GM19324 (cell line): ENCODE results near the gene SH3BGR.
A peak's percentile ranks its signal among the peaks of the same experiment; 100 is the strongest.
"Not testable (repeated sequence)": the region's sequence is repeated elsewhere in the genome, so short reads cannot be mapped to it uniquely, and the experiment has no call there.

Source experiments
- ATAC-seq: cut with Tn5 transposase; IDR thresholded peaks from one replicate; pipeline ENCODE4 v1.9.1; 2021; ENCODE audit warnings: mild to moderate bottlenecking, moderate library complexity; ENCODE audit not compliant: unreplicated experiment, low FRiP score

The SH3BGR gene

GRCh38 chr21:39451332-39452206 lies at the start of gene SH3BGR:
TSS of gene SH3BGR (plus strand) at chr21:39451970. CDS start at chr21:39452097, 127 bp downstream.
- no peak for ATAC-seq

DNA sequence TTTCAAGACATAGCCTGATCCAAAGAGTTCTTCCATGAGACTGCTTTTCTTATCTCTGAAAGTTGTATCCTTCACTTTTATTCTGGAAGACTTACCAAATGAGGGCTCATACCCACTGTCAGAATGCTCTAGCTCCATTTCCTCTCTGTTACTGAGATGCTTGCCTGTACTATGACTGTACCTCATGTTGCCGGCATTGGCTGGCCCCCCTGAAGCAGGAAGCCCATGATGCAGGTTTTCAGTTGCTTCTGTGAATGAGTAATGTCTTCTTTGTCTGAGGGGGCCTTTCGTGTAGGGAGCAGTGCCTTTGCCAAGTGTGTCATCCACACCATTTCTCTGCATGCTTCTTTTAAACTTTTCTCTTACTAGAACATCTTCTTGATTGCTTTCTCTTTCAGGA lies 45.7 kb upstream of the SH3BGR start:
- ATAC-seq, result no peak

DNA sequence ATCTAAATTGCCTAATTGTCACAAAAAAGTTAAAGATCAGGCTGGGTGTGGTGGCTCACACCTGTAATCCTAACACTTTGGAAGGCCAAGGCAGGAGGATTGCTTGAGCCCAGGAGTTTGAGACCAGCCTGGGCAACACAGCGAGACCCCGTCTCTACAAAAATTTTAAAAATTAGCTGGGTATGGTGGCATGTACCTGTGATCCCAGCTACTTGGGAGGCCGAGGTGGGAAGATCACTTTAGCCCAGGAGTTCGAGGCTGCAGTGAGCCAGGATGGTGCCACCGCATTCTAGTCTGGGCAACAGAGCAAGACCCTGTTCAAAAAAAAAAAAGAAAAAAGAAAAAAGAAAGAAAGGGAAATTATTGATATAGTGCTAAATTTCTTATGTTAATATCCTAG lies 32.6 kb upstream of the SH3BGR start:
- not testable (repeated sequence) for ATAC-seq

GRCh38 chr21:39422527-39423241 lies 29.1 kb upstream of the SH3BGR start:
- ATAC-seq, result no peak

DNA sequence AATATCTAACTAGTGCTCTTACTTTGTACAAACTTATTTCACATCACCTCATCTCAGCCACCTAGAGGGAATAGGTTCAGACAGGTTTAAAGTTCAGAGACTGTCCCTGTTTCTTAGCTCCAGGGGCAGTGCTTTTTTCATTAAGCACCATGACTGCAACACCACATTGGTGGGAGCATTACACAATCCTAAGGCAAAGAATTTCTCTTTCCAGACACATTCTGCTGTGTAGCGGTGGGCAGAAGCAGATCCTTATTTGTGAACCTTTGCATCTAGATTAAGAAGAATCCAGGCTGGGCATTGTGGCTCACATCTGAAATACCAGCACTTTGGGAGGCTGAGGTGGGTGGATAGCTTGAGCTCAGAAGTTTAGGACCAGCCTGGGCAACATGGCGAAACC lies 22.3 kb upstream of the SH3BGR start:
- ATAC-seq, result no peak

- no peak for ATAC-seq
These were observed 21.8 kb upstream of the SH3BGR start for GRCh38 chr21:39430016-39430415.

DNA sequence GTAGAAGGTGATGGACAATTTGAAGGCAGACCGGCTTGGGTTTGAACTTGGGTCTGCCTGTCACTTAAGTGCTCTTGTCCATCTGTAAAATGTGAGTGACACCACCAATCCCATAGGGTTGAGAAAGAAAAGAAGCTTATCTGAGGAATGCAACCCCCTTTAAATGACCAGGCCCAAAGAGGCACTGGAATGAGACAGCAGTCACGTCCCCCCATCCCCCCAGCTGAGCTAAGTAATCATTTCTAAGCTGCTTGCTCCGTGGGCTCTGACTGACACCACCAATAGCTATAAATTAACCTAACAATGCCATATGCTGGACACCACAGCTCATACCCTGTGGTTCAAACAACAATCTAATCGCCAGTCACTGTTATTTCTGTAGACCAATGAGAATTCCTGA lies 21.3 kb upstream of the SH3BGR start:
- no peak for ATAC-seq

DNA sequence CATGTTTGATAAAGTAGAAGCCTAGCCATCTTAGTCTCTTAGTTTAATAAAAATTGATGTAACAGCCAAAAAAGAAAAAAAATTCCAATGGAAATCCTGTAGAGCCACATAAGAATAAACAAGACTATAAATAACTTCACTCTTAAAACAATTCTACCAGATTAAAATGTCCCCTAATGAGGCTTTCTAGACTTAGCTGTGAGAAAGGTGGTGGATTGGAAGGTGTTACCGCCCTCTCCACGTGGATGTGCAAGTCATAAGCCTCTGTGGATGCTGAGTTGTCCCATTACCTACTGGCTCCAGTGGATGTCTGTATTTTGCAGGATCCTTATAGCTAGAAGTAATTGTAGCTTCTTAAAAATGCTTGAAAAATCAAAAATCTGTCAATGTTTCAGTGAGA lies 20.8 kb upstream of the SH3BGR start:
- no peak for ATAC-seq

GRCh38 chr21:39434950-39435349 lies 16.8 kb upstream of the SH3BGR start:
- ATAC-seq, result no peak

- no peak for ATAC-seq
These were observed 12.5 kb upstream of the SH3BGR start for GRCh38 chr21:39439232-39439631.

- no peak for ATAC-seq
These were observed 10.0 kb upstream of the SH3BGR start for GRCh38 chr21:39441502-39442475.

DNA sequence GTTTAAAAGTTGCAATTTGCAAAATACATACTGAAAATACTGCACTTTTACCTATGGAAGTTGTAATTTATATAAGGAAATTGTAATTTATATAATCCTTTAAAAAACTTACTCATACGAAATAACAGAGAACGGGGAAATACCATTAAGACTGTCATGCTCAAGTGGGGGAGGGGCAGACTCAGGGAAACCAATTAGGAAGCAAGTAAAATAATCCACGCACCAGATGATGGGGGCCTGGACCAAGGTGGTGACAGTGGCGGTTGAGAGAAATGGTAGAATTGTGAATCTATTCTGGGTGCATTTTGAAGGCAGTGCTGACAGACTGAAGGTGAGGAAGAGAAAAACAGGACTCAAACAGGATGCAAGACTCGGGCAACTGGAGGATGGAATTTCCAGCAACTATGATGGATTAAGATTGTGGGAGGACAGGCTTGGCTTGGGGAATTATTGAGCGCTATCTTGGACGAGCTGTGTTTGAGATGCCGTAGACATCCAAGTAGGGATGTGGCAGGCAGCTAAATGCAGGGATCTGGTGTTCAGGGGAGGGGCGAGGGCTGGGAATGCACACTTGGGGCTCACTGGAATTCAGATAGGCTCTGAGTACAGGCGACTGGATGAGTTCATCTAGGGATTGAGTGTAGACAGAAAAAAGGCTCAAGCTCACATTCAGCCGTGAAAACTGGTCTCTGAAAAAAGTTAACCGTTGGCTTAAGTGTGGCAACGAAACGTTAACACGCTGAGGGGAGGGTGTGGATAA lies 7.2 kb upstream of the SH3BGR start:
- no peak for ATAC-seq

- ATAC-seq, result peak; percentile 95
These were observed 6.2 kb upstream of the SH3BGR start, which contains the start of gene LCA5L for GRCh38 chr21:39445321-39446269. TSS of gene LCA5L (minus strand) at chr21:39445778. CDS start at chr21:39428493, 17,285 bp downstream.

- ATAC-seq, result no peak
These were observed 4.5 kb upstream of the SH3BGR start for GRCh38 chr21:39447264-39447663.

DNA sequence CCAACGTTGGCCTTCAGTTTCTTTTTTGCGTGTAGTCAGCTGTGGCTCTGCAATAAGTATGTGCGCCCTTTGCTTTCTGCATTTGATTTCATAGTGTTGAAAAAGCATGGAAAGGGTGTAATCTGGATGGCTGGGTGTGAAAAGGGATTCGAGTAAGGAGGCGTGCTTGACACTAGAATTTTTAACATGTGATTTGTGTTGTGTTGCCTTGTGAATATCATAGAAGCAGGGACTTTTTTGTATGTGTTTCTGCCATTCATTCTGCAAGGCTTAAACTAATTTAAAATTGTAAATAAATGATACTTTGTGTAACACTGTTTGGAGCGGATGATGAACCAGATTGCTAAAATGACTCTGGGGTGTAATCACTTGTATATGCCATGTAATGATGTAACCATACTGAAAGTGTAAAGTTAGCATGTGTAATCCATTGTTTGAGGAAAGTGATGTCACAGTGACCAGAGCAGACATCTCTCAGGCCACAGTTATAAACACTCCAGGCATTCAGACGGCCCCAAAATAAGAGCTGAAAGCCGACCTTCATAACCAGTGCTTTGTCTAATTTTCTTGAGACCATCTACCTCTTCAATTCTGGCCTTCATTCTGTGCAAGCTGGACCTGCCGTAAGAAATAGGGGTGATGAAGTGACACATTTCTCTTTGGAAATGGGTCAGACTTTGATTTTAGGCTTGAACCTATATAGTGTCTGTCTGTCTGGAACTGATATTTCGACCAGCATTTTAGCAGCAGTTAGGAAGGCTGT lies 618 bp downstream of the SH3BGR start:
- no peak for ATAC-seq

DNA sequence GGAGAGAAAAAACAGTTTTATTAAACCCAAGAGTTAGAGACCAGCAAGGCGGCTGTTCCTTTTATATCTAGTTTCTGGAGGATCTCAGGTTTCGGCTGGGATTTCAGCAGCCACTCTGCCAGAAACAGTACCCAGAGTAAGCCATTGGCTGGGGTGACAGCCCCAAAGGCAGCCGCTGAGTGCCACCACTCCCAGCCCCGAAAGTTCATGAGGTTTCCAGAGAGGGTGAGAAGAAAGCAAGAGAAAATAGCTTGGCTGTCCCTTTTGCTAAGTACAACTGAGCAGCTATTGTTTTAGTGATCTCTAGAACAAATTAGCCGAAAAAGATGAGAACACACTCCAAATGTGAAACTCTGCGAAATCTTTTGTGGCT lies 1.2 kb downstream of the SH3BGR start:
- no peak for ATAC-seq

DNA sequence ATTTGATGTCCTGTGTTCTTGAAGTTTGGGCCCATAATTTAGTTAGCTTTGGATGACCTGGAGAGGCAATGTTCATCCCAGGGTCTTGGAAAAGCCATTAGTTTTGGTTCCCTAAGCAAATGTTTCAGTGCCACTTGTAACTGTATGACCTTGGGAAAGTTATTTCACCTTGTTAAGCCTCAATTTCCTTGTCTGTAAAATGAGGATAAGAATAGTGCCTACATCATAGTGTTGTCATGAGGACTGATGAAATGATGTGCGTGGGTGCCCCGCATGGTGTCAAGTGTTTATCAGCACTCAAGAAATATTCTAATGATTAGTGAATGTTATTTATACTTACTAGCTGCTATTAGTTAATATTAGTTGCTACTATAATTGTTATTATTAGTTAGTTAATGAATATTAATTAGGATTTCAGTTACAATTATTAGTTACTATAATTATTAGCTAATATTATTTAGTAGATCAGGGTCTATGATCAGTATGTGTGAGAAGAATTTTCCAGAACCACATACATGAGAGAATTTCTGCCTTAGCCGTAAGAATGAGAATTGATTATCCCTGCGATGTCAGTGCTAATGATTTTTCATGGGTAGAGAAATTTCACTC lies 1.9 kb downstream of the SH3BGR start:
- ATAC-seq, result no peak
